NCI-H1436 (cell line): ENCODE data around the gene SKA1.

Experiments
- DNase-seq: peaks from one replicate; lab custom pipeline; 2025; lab: John Stamatoyannopoulos, UW

Gene SKA1

GRCh38 chr18:50374753-50375391 is at the start of gene SKA1:
TSS of gene SKA1 (plus strand) at chr18:50375046. CDS start at chr18:50375831, 785 bp downstream.
- peak; percentile 93 for DNase-seq

GRCh38 chr18:50327983-50328382 is 46.9 kb upstream of the SKA1 start:
- no peak for DNase-seq

GRCh38 chr18:50330176-50330575 is 44.7 kb upstream of the SKA1 start:
- no peak for DNase-seq

- no peak for DNase-seq
Observed at GRCh38 chr18:50331691-50332090, 43.2 kb upstream of the SKA1 start.

GRCh38 chr18:50334546-50335152 is 40.2 kb upstream of the SKA1 start:
- DNase-seq: no peak

- DNase-seq: no peak
Observed at GRCh38 chr18:50338122-50338521, 36.7 kb upstream of the SKA1 start.

- no peak for DNase-seq
Observed at GRCh38 chr18:50338715-50339114, 36.1 kb upstream of the SKA1 start.

GRCh38 chr18:50340078-50340477 is 34.8 kb upstream of the SKA1 start:
- DNase-seq: no peak

- DNase-seq: no peak
Observed at GRCh38 chr18:50341443-50341842, 33.4 kb upstream of the SKA1 start.

- DNase-seq: no peak
Observed at GRCh38 chr18:50350699-50351098, 24.1 kb upstream of the SKA1 start.

GRCh38 chr18:50356036-50356945 is 18.6 kb upstream of the SKA1 start:
- DNase-seq: no peak

GRCh38 chr18:50358844-50359243 is 16.0 kb upstream of the SKA1 start:
- no peak for DNase-seq

- no peak for DNase-seq
Observed at GRCh38 chr18:50359806-50360205, 15.0 kb upstream of the SKA1 start.

- no peak for DNase-seq
Observed at GRCh38 chr18:50360611-50361010, 14.2 kb upstream of the SKA1 start.

- DNase-seq: no peak
Observed at GRCh38 chr18:50369672-50370071, 5.2 kb upstream of the SKA1 start.

GRCh38 chr18:50372743-50373142 is 2.1 kb upstream of the SKA1 start:
- DNase-seq: no peak

- DNase-seq: no peak
Observed at GRCh38 chr18:50373561-50374219, 1.2 kb upstream of the SKA1 start.

GRCh38 chr18:50374220-50374752 is 560 bp upstream of the SKA1 start:
- no peak for DNase-seq

- DNase-seq: no peak
Observed at GRCh38 chr18:50377061-50377798, 2.4 kb downstream of the SKA1 start.

- peak; percentile 22 for DNase-seq
Observed at GRCh38 chr18:50388988-50389387, 14.1 kb downstream of the SKA1 start.

- no peak for DNase-seq
Observed at GRCh38 chr18:50393802-50394201, 19.0 kb downstream of the SKA1 start.
